ENCODE data around the gene RAD54L. TPM values are rescaled to one million over a fixed set of nuclear protein-coding genes. Genes with fewer than 3 reads are reported as not detected.
A peak's percentile ranks its signal among the peaks of the same experiment; 100 is the strongest.

RAD54L gene
- total RNA-seq, 3 donors from 2014 or later, result 1.8 to 4.9 TPM; not detected in 1

DNA sequence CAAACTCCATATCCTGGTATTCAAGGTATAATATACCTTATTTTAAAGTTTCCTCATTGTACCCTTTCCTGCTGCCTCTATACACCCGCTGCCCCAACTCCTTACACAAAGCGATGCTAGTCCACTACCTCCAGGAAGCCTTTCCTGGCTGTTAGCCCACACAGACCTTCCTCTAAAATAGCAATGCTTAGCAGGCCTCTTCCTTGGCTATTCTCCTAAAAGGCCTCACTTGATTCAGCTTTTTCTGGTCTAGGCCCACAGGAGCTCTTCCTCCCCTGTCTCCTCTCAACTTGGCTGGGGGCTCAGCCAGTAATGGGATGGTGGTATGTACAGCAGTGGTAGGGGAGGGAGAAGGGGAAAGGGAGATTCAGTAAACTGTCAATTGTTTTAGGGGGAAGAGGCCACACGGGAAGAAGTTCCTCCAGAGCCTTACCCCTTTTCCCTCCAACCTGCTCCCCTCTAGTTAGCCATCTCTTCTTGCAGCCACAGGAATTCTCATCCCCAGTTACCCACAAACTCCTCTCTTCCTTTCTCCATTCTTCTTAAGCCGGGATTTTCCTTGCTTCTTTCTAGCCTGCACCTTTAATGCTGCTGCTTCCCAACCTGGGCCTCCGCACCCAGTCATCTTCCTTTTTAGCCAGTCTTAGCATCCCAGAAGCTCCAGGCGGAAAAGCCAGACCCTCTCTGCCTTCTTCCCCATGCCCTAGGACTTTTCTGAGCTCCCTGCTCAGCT lies 53.3 kb downstream of the RAD54L start:
- peak overlapping the region; percentile 96 to 98 for H3K27ac ChIP-seq
- TF ChIP-seq, protein P1, sequence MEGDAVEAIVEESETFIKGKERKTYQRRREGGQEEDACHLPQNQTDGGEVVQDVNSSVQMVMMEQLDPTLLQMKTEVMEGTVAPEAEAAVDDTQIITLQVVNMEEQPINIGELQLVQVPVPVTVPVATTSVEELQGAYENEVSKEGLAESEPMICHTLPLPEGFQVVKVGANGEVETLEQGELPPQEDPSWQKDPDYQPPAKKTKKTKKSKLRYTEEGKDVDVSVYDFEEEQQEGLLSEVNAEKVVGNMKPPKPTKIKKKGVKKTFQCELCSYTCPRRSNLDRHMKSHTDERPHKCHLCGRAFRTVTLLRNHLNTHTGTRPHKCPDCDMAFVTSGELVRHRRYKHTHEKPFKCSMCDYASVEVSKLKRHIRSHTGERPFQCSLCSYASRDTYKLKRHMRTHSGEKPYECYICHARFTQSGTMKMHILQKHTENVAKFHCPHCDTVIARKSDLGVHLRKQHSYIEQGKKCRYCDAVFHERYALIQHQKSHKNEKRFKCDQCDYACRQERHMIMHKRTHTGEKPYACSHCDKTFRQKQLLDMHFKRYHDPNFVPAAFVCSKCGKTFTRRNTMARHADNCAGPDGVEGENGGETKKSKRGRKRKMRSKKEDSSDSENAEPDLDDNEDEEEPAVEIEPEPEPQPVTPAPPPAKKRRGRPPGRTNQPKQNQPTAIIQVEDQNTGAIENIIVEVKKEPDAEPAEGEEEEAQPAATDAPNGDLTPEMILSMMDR (IDR thresholded peaks at IDR 0.05), result no peak
- TF ChIP-seq POLR2A (IDR thresholded peaks at IDR 0.05) (no peak), POLR2AphosphoS5 (IDR thresholded peaks at IDR 0.05) (no peak)
- H3K27me3 ChIP-seq, result no peaks in the 10 kb centered on the region
- peaks cover 8 to 16% of the 10 kb centered on the region in 2 donors for H3K4me1 ChIP-seq
- intact Hi-C loops (cut with DNase I; ENCODE audit: low total_unique reads), result no loop called here
- H3K9me3 ChIP-seq, result no peaks in the 10 kb centered on the region
- peak in 1 of 2 donors; percentile 25 for DNase-seq (ENCODE audit: low spot score in 2 of 2)
- peak overlapping the region; percentile 68 to 97 (median 86) for H3K4me3 ChIP-seq
- H3K36me3 ChIP-seq, result no peaks in the 10 kb centered on the region

GRCh38 chr1:46301406-46301807 lies 53.8 kb downstream of the RAD54L start:
- no peaks in the 10 kb centered on the region for H3K27me3 ChIP-seq
- TF ChIP-seq POLR2AphosphoS5 (IDR thresholded peaks at IDR 0.05) (no peak), POLR2A (IDR thresholded peaks at IDR 0.05) (no peak)
- TF ChIP-seq, protein P1 (IDR thresholded peaks at IDR 0.05), result no peak
- intact Hi-C loops (cut with DNase I; ENCODE audit: low total_unique reads), result no loop called here
- H3K4me1 ChIP-seq, result peaks cover 8 to 16% of the 10 kb centered on the region in 2 donors
- H3K36me3 ChIP-seq, result no peaks in the 10 kb centered on the region
- H3K27ac ChIP-seq, result peak overlapping the region; percentile 96 to 98
- peak overlapping the region; percentile 68 to 97 (median 86) for H3K4me3 ChIP-seq
- DNase-seq (ENCODE audit: low spot score in 2 of 2), result no peak
- no peaks in the 10 kb centered on the region for H3K9me3 ChIP-seq

- peak in 1 of 2 donors; percentile 39 for DNase-seq (ENCODE audit: low spot score in 2 of 2)
- Histone ChIP-seq H3K9me3 (no peaks in the 10 kb centered on the region), H3K4me1 (peaks cover 8 to 16% of the 10 kb centered on the region in 2 donors)
Measured at GRCh38 chr1:46301808-46302640, 54.5 kb downstream of the RAD54L start.

GRCh38 chr1:46302641-46303037 lies 55.1 kb downstream of the RAD54L start:
- peaks cover 8 to 21% of the 10 kb centered on the region in 2 donors for H3K4me1 ChIP-seq
- intact Hi-C loops (cut with DNase I; ENCODE audit: low total_unique reads), result no loop called here
- DNase-seq (ENCODE audit: low spot score in 2 of 2), result peak in 1 of 2 donors; percentile 59
- TF ChIP-seq POLR2AphosphoS5 (IDR thresholded peaks at IDR 0.05) (peak in 1 of 3 donors; percentile 2), POLR2A (IDR thresholded peaks at IDR 0.05) (no peak)
- peak overlapping the region; percentile 68 to 97 (median 86) for H3K4me3 ChIP-seq
- H3K9me3 ChIP-seq, result no peaks in the 10 kb centered on the region
- no peaks in the 10 kb centered on the region for H3K36me3 ChIP-seq
- no peaks in the 10 kb centered on the region for H3K27me3 ChIP-seq
- peak overlapping the region; percentile 96 to 98 for H3K27ac ChIP-seq

More at GRCh38 chr1:46301808-46302640, 54.5 kb downstream of the RAD54L start:
- Histone ChIP-seq H3K27ac (peak overlapping the region; percentile 96 to 98), H3K4me3 (peak overlapping the region; percentile 68 to 97 (median 86)), H3K36me3 (no peaks in the 10 kb centered on the region), H3K27me3 (no peaks in the 10 kb centered on the region)
- TF ChIP-seq POLR2A (IDR thresholded peaks at IDR 0.05), result no peak
- TF ChIP-seq POLR2AphosphoS5 (IDR thresholded peaks at IDR 0.05), result peak in 1 of 3 donors; percentile 22
- TF ChIP-seq, protein P1 (IDR thresholded peaks at IDR 0.05), result no peak
- intact Hi-C loops (cut with DNase I; ENCODE audit: low total_unique reads), result no loop called here

GRCh38 chr1:46303038-46303871 lies 55.7 kb downstream of the RAD54L start, which contains the start of the genes LRRC41 and UQCRH:
Gene LRRC41, minus strand, starts transcription at chr1:46303616. Its CDS starts 294 bp downstream, at chr1:46303322.
Gene UQCRH, plus strand, starts transcription at chr1:46303698. Its CDS starts 69 bp downstream, at chr1:46303767.
- H3K36me3 ChIP-seq, result no peaks in the 10 kb centered on the region
- peaks cover 8 to 22% of the 10 kb centered on the region in 2 donors for H3K4me1 ChIP-seq
- H3K9me3 ChIP-seq, result no peaks in the 10 kb centered on the region
- intact Hi-C loops (cut with DNase I; ENCODE audit: low total_unique reads), result no loop called here
- TF ChIP-seq, protein P1 (IDR thresholded peaks at IDR 0.05), result no peak
- TF ChIP-seq POLR2AphosphoS5 (IDR thresholded peaks at IDR 0.05), result peak; percentile 98 to 99 (median 98)
- peak; percentile 86 for TF ChIP-seq POLR2A (IDR thresholded peaks at IDR 0.05)
- peak within 1 kb of the TSS; percentile 68 to 97 (median 86) for H3K4me3 ChIP-seq
- peak; percentile 95 to 96 for DNase-seq (ENCODE audit: low spot score in 2 of 2)
- H3K27ac ChIP-seq, result peak within 1 kb of the TSS; percentile 96 to 98
- no peaks in the 10 kb centered on the region for H3K27me3 ChIP-seq

Data from breast epithelium (tissue), 4 donors.